Mesenchymal stem cell (in vitro differentiated cells and primary cell): ENCODE data around the gene C4orf51.

ENCODE experiments used
- DNase-seq: peaks from one replicate; pipeline ENCODE4 v3.0.0-alpha.2; 2013
- H2AFZ ChIP-seq: one replicate; pipeline ENCODE4 v1.6.1; 2013; ENCODE audit warnings: low read depth, mild to moderate bottlenecking, control low read depth, inconsistent platforms, low read length, moderate library complexity
- H2AK5ac ChIP-seq: 2 replicates; pipeline ENCODE4 v1.6.1; 2013; ENCODE audit warnings: low read length, moderate library complexity, mild to moderate bottlenecking, inconsistent platforms; ENCODE audit not compliant: severe bottlenecking
- H2BK120ac ChIP-seq: one replicate; pipeline ENCODE4 v1.6.1; 2013; ENCODE audit warnings: low read depth, mild to moderate bottlenecking, inconsistent platforms, low read length, moderate library complexity
- H2BK12ac ChIP-seq, 2 experiments: one replicate each; pipeline ENCODE4 v1.6.1; 2013; ENCODE audit warnings: inconsistent platforms in 2 of 2, low read length in 2 of 2, mild to moderate bottlenecking in 2 of 2, moderate library complexity in 2 of 2, control low read depth in 1 of 2
- H2BK15ac ChIP-seq: one replicate; pipeline ENCODE4 v1.6.1; 2013; ENCODE audit warnings: mild to moderate bottlenecking, low read depth, inconsistent platforms; ENCODE audit not compliant: poor library complexity, severe bottlenecking
- H2BK5ac ChIP-seq: 2 replicates; pipeline ENCODE4 v1.6.1; 2013; ENCODE audit warnings: low read depth, mild to moderate bottlenecking, low read length, control low read depth, inconsistent platforms; ENCODE audit not compliant: poor library complexity, severe bottlenecking
- H3K14ac ChIP-seq, 2 experiments: one replicate each; pipeline ENCODE4 v1.6.1; 2013; ENCODE audit warnings: inconsistent platforms in 2 of 2, low read length in 2 of 2, control low read depth in 1 of 2, mild to moderate bottlenecking in 1 of 2, moderate library complexity in 1 of 2
- H3K18ac ChIP-seq, 2 experiments: one replicate each; pipeline ENCODE4 v1.6.1; 2013; ENCODE audit warnings: inconsistent platforms in 2 of 2, low read length in 2 of 2, control low read depth in 1 of 2, low read depth in 1 of 2, mild to moderate bottlenecking in 1 of 2
- H3K23ac ChIP-seq, 2 experiments: one replicate each; pipeline ENCODE4 v1.6.1; 2013; ENCODE audit warnings: inconsistent platforms in 2 of 2, low read length in 2 of 2, mild to moderate bottlenecking in 2 of 2, moderate library complexity in 2 of 2, control low read depth in 1 of 2
- H3K27ac ChIP-seq: 2 replicates; pipeline ENCODE4 v1.5.1; 2013; ENCODE audit warnings: mild to moderate bottlenecking, moderate library complexity, low read length, control low read depth, inconsistent platforms; ENCODE audit not compliant: poor library complexity, severe bottlenecking
- H3K27me3 ChIP-seq, 2 experiments: 2 replicates each; pipeline versions ENCODE4 v1.6.1 to v1.7.0; 2013; ENCODE audit warnings: low read length in 2 of 2, mild to moderate bottlenecking in 2 of 2, moderate library complexity in 2 of 2, control low read depth in 1 of 2, inconsistent platforms in 1 of 2; ENCODE audit not compliant: control insufficient read depth in 1 of 2, insufficient read depth in 1 of 2
- H3K36me3 ChIP-seq, 2 experiments: 2 replicates each; pipeline versions ENCODE4 v1.6.1 to v1.7.0; 2013; ENCODE audit warnings: low read length in 2 of 2, control low read depth in 1 of 2, inconsistent platforms in 1 of 2, low read depth in 1 of 2, mild to moderate bottlenecking in 1 of 2; ENCODE audit not compliant: insufficient read depth in 2 of 2, control insufficient read depth in 1 of 2
- H3K4ac ChIP-seq, 2 experiments: one replicate each; pipeline ENCODE4 v1.6.1; 2013; ENCODE audit warnings: inconsistent platforms in 2 of 2, low read length in 2 of 2, mild to moderate bottlenecking in 2 of 2, moderate library complexity in 2 of 2, control low read depth in 1 of 2, low read depth in 1 of 2
- H3K4me1 ChIP-seq: 2 replicates; pipeline ENCODE4 v1.6.1; 2013; ENCODE audit warnings: low read depth, low read length, control low read depth; ENCODE audit not compliant: control insufficient read depth, insufficient read depth
- H3K4me2 ChIP-seq: 2 replicates; pipeline ENCODE4 v1.6.1; 2013; ENCODE audit warnings: low read length, mild to moderate bottlenecking, inconsistent platforms; ENCODE audit not compliant: poor library complexity, severe bottlenecking
- H3K4me3 ChIP-seq, 2 experiments: 2 replicates each; pipeline versions ENCODE4 v1.5.1 to v1.7.0; 2013; ENCODE audit warnings: low read length in 2 of 2, mild to moderate bottlenecking in 2 of 2, control low read depth in 1 of 2, low read depth in 1 of 2; ENCODE audit not compliant: insufficient read depth in 1 of 2
- H3K79me1 ChIP-seq: replicated peaks from 2 replicates; pipeline ENCODE4 v1.6.1; 2013; ENCODE audit warnings: mild to moderate bottlenecking, control low read depth, low read length, inconsistent platforms; ENCODE audit not compliant: poor library complexity, severe bottlenecking
- H3K9ac ChIP-seq: 2 replicates; pipeline ENCODE4 v1.7.0; 2013; ENCODE audit warnings: mild to moderate bottlenecking, low read length, moderate library complexity
- H3K9me3 ChIP-seq: 2 replicates; pipeline ENCODE4 v1.7.0; 2013; ENCODE audit warnings: mild to moderate bottlenecking, low read length; ENCODE audit not compliant: control insufficient read depth
- H4K8ac ChIP-seq: one replicate; pipeline ENCODE4 v1.6.1; 2013; ENCODE audit warnings: inconsistent platforms, mild to moderate bottlenecking, low read length, moderate library complexity
- H4K91ac ChIP-seq: one replicate; pipeline ENCODE4 v1.6.1; 2013; ENCODE audit warnings: mild to moderate bottlenecking, low read length, inconsistent platforms
- WGBS: methylation state at CpG from one replicate; pipeline ENCODE4 v1.1.7; 2013; ENCODE audit warnings: mixed read lengths; 5-methylcytosine and 5-hydroxymethylcytosine counted together

Gene C4orf51

GRCh38 chr4:145781351-145781750 is 101.4 kb downstream of the C4orf51 start:
- Histone ChIP-seq H3K79me1 (peaks cover 8% of the 10 kb centered on the region), H2BK12ac (no peak overlapping the region), H3K14ac (no peak overlapping the region), H2BK5ac (no peak overlapping the region), H2AK5ac (no peak overlapping the region), H2BK120ac (no peak overlapping the region), H3K27me3 (no peaks in the 10 kb centered on the region), H2AFZ (no peak overlapping the region), H3K9me3 (peaks cover 10% of the 10 kb centered on the region), H4K91ac (no peak overlapping the region), H3K27ac (no peak overlapping the region), H3K9ac (no peak overlapping the region), H3K4me2 (no peak overlapping the region), H3K36me3 (peaks cover 17 to 20% of the 10 kb centered on the region in 2 experiments), H3K4ac (no peak overlapping the region), H3K4me3 (no peak overlapping the region), H4K8ac (no peak overlapping the region), H2BK15ac (no peak overlapping the region), H3K4me1 (no peaks in the 10 kb centered on the region), H3K18ac (no peak overlapping the region), H3K23ac (no peak overlapping the region)
- no peak for DNase-seq
- 95% methylated on average over 2 of the region's 2 CpGs for WGBS
